Activated effector memory CD4-positive, alpha-beta T cell treated with anti-CD3 and anti-CD28 coated beads, Interleukin-2, amount 50 U/mL, for 16 hours (primary cell): ENCODE data around the gene ZNF385B.

Source experiments
- DNase-seq: peaks from one replicate; pipeline ENCODE4 v3.0.0-alpha.2; 2020

The ZNF385B gene

DNA sequence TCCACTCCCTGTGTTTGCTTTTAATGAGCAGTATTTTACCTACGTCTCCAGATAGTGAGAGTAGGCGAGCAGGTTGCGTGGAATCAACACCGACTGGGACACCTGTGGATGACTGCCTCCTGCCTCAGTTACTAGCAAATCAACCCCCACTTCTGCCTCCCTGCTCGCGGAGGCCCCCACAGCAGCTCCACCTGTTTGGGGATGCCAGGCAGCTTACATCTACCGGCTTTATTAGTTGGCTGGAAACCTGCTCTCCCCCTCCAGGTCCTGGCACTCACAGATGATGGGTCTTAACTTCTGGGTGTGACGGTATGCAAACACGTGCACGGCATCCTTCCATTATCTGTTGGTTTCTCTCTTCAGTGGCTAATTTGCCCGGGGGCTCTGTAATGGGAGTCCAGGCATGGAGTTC lies 432.3 kb downstream of the ZNF385B start:
- DNase-seq, result no peak

DNA sequence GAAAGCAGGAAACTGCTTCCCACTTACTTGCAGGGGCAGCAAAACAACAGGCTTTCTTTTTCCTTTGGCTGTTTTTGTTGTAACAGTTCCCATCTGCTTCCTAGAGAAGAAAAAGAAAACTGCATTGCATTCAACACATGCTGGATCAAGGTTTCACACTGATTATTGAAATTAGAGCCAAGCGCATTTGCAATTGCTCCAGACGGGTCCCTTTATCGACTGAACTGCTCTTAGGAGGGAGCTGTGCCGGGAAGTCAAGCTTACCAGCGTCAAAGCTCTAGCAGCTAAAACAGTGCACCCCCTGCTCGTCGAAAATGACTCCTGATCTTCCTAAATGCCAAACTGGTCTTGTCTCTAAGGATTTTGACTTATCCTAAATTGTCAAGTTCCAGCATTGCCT lies 432.8 kb downstream of the ZNF385B start:
- DNase-seq, result no peak

DNA sequence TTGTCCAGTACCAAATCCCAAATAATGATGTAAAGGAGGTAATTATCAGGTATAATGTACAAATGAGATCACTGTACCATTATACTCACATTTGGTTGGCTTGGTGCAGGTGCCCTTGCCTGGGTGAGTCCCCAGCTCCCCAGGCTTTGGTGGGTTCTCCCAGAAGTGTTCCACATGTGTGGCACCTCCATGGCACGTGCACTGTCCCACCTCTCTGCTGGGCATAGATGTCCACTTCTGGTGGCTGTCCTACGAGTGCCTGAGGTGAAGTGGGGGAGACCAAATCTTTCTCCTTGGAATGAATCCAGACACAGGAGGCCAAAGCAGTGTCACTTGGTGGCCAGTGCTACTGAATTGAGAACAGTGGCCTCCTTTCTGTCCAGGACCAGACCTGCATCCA lies 434.3 kb downstream of the ZNF385B start:
- no peak for DNase-seq

DNA sequence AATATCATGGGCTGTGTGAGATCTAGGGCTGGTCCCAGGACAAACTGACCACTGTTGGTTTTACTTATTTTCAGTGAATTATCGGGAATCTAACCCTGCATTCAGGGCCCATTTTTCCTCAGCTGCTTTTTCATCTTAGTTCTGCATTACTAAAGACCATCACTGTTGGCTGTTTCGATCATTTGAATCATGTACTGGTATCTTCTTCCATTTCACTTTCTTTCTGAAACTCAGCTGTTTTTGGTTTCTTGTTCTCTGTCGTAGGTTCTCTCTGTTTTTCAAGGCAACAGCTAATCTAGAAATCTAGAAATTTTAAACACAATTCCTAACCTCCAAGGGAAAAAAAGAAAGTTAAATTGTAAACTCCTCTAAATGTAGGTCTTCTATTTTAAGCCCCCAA lies 436.8 kb downstream of the ZNF385B start:
- DNase-seq, result no peak

DNA sequence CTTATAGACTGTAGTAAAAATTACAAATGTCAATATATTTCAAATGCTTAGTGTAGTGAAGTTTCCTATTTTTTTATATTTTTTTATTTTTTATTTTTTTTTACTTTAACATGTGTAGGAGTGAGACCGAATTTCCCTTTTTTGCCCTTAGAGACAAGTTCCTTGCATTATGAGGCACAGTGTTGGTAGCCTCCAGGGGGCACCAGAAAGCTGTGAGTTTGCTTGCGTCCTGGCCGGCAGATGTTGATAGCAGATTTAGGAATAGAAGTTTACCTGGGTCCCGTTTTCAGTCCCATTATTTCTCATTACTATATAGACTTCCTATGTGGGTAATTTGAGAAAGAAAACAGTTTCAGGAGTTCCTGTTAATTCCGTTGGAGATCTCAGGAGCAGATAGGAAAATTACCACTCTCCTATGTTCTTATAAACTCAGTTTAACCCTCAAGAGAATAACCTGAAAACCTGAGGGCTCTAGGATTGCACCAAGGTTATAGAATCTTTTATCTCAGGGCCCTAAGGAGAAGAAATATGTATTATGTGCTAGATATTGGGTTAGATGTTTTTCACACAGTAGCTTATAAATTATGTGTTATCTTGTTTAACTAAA lies 439.3 kb downstream of the ZNF385B start:
- DNase-seq, result peak; percentile 70

DNA sequence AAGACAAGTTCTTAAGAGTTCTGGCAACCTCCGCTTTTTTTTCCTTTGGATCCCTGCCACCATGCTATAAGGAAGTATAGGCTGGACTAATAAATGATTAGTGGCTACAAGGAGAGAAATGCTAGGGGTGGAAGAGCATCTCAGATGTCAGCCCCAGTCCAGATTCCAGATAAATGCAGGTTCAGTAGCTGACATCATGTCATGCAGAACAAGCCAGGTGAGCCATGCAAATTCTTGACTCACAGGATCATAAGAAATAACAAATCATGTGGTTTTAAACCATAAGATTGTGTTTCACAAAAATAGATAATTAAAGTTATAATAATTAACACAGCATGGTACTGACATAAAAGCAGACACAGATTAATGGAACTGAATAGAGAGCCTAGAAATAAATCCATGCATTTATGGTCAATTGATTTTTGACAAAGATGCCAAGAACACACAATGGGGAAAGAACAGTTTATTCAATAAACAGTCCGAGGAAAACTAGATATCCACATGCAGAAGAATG lies 443.9 kb downstream of the ZNF385B start:
- DNase-seq, result no peak

DNA sequence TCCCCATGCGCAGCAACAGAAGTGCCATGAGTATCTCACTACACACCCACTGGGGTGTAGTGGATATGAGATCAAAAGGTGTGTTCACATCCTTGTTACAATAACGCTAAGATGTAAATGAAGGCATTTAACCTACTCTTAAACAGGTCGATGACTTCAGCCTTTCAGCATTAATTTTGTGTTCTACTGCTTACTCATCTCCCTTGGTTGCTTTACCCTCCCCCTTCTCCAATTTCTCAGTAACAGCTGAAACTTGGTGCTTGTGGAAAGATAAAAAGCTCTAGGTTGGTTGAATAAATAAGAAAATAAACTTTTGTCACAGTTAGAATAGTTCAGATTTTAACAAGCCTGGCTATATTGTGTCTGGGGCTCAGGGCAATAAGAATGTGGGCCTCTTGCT lies 449.3 kb downstream of the ZNF385B start:
- DNase-seq, result no peak

DNA sequence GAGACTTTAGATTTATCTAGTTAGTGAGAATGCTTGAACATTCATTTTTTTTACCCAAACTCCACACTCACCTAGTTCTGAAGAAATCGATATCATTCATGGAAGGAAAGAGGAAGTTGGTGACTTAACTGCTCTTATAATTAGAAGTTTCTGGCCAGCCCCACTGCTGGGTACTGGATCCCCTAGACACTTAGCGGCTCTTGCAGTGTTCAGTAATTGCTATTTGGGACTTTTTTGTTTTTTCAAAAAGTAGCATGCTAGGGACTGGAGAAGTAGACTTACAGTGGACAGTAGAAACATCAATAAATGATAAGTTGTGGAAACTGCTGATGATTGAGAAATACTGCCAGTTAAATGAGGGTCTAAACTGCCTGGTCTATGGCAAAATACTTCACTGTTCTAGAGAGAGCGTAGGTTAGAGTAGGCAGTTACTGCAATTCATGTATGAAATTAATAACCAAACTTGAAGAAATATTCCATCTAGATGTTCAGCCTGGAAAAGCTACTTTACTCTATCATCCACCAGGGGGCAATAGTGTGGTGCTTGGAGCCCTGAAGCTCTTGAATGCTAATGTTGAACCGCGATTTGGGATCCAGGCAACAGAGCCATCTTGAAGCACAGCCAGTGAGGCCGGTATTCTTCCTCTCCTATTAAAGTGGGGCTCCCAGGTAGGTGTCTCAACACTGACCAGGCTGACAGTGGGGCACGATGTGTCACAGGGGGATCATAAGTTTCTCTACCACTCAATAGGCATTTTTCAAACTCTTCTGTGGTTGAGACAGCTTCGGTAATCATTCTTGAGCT lies 450.7 kb downstream of the ZNF385B start:
- DNase-seq, result no peak

DNA sequence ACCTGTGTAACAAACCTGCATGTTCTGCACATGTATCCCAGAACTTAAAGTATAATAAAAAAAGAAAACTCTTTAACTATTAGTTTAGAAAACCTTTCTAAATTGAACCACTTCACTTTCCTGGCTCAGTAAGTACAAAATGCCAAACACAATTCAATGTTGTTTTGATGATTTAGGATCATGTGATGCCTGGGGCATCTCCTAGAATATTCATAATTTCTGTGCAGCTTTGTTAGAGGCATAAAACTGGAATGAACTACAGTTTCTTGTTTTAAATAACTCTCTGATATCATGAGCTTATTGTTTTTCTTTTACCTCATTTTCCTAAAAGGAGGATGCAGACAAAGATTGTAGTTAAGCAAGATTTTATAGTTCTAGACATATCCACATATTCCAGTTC lies 457.8 kb downstream of the ZNF385B start:
- DNase-seq, result no peak

DNA sequence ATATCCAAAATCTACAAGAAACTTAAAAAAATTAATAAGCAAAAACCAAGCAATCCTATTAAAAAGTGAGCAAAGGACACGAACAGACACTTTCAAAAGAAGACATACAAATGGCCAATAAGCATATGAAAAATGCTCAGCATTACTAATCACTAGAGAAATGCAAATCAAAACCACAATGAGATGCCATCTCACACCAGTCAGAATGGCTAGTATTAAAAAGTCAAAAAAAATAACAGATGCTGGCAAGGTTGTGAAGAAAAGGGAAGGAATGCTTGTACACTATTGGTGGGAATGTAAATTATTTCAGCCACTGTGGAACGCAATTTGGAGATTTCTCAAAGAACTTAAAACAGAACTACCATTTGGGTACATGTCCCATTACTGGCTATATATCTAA lies 467.9 kb downstream of the ZNF385B start:
- DNase-seq, result no peak
